DOHH2 (cell line): ENCODE measurements around the gene RASAL2.

Experiments
- H3F3A ChIP-seq: fragments of 200-600 bp; sonication (generic), shearing (Covaris generic); 2 replicates; pipeline ENCODE4 v1.6.0; 2016; ENCODE audit warnings: antibody characterized with exemption, mild to moderate bottlenecking; ENCODE audit not compliant: control insufficient read depth, insufficient read depth
- H3K27ac ChIP-seq: fragments of 200-600 bp; sonication (generic); 2 replicates; pipeline ENCODE4 v1.5.1; 2014; ENCODE audit warnings: low read depth, mild to moderate bottlenecking, low read length, moderate library complexity
- H3K27me3 ChIP-seq: fragments of 200-600 bp; sonication (generic); 2 replicates; pipeline ENCODE4 v1.6.1; 2014; ENCODE audit warnings: mild to moderate bottlenecking, low read length, mixed read lengths; ENCODE audit not compliant: control insufficient read depth
- H3K36me3 ChIP-seq: fragments of 200-600 bp; sonication (generic); 2 replicates; pipeline ENCODE4 v1.6.1; 2014; ENCODE audit warnings: mild to moderate bottlenecking, low read length, moderate library complexity, mixed read lengths; ENCODE audit not compliant: control insufficient read depth
- H3K4me1 ChIP-seq: fragments of 200-600 bp; sonication (generic); 2 replicates; pipeline ENCODE4 v1.6.1; 2014; ENCODE audit warnings: mild to moderate bottlenecking, low read length, mixed read lengths; ENCODE audit not compliant: control insufficient read depth
- H3K4me2 ChIP-seq: fragments of 200-600 bp; sonication (generic); 2 replicates; pipeline ENCODE4 v1.6.0; 2014; ENCODE audit warnings: mild to moderate bottlenecking, low read length, moderate library complexity
- H3K4me3 ChIP-seq: fragments of 200-600 bp; sonication (generic); 2 replicates; pipeline ENCODE4 v1.5.1; 2014; ENCODE audit warnings: mild to moderate bottlenecking, low read length, mixed read lengths
- H3K79me2 ChIP-seq: fragments of 200-600 bp; sonication (generic); 2 replicates; pipeline ENCODE4 v1.6.1; 2014; ENCODE audit warnings: mild to moderate bottlenecking, low read length, mixed read lengths; ENCODE audit not compliant: control insufficient read depth
- H3K9me2 ChIP-seq: fragments of 200-600 bp; sonication (generic); replicated peaks from 2 replicates; pipeline ENCODE4 v1.6.1; 2014; ENCODE audit warnings: mild to moderate bottlenecking, low read length, mixed read lengths; ENCODE audit not compliant: control insufficient read depth
- H3K9me3 ChIP-seq: fragments of 200-600 bp; sonication (generic); 2 replicates; pipeline ENCODE4 v1.6.1; 2014; ENCODE audit warnings: antibody characterized with exemption, low read length, mixed read lengths; ENCODE audit not compliant: control insufficient read depth, insufficient read depth
- H4K20me1 ChIP-seq: fragments of 200-600 bp; sonication (generic); 2 replicates; pipeline ENCODE4 v1.6.0; 2014; ENCODE audit warnings: low read depth, mild to moderate bottlenecking, antibody characterized with exemption, low read length, moderate library complexity; ENCODE audit not compliant: control insufficient read depth, insufficient read depth
- EZH2phosphoT487 ChIP-seq: fragments of 200-600 bp; sonication (generic); IDR thresholded peaks from 2 replicates; pipeline ENCODE4 v1.6.1; 2017; ENCODE audit warnings: borderline replicate concordance, mild to moderate bottlenecking, antibody characterized with exemption, low read length, moderate library complexity, mixed read lengths
- TF ChIP-seq, protein P1 (sequence below): fragments of 200-600 bp; sonication (generic); IDR thresholded peaks from one replicate; pipeline ENCODE4 v1.5.1; 2014; ENCODE audit warnings: antibody characterized with exemption, mild to moderate bottlenecking, low read depth, low read length; ENCODE audit not compliant: poor library complexity, severe bottlenecking

RASAL2 gene

DNA sequence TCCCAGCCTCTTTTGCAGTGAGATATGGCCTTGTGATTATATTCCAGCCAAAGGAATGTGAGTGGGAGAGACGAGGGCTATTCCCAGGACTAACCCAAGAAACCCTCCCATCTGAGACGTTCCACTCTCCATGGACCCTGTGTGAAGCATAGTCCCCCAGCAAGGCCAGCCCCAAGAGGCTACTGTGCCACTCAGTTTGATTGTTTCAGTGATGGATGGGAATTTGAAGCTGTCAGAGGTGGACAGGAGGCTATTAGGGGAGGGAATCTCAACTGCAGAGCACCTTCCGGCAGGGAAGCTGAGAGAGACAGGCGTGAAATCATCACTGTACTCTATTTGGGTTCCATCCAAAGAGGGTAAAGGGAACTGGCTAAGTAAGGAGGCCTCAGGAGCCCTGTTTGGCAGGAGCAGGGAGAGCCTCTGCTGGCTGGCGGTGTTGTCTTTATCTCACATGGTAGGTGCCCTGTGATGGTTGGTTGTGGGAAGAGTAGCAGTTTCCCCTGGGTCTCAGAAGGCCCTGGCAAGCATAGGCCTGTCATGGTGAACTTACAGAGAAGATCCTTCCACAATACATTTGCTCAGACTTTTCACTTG, 415.6 kb downstream of the RASAL2 start:
- TF ChIP-seq, protein P1, sequence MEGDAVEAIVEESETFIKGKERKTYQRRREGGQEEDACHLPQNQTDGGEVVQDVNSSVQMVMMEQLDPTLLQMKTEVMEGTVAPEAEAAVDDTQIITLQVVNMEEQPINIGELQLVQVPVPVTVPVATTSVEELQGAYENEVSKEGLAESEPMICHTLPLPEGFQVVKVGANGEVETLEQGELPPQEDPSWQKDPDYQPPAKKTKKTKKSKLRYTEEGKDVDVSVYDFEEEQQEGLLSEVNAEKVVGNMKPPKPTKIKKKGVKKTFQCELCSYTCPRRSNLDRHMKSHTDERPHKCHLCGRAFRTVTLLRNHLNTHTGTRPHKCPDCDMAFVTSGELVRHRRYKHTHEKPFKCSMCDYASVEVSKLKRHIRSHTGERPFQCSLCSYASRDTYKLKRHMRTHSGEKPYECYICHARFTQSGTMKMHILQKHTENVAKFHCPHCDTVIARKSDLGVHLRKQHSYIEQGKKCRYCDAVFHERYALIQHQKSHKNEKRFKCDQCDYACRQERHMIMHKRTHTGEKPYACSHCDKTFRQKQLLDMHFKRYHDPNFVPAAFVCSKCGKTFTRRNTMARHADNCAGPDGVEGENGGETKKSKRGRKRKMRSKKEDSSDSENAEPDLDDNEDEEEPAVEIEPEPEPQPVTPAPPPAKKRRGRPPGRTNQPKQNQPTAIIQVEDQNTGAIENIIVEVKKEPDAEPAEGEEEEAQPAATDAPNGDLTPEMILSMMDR = no peak
- TF ChIP-seq EZH2phosphoT487 = no peak
- H3F3A ChIP-seq = no peaks in the 10 kb centered on the region
- H3K4me1 ChIP-seq = no peaks in the 10 kb centered on the region
- no peaks in the 10 kb centered on the region for H4K20me1 ChIP-seq
- H3K27ac ChIP-seq = no peak overlapping the region
- H3K4me2 ChIP-seq = no peak overlapping the region
- H3K27me3 ChIP-seq = no peaks in the 10 kb centered on the region; the same call in 1 of the 2 replicates
- H3K9me2 ChIP-seq = no peaks in the 10 kb centered on the region
- H3K79me2 ChIP-seq = no peaks in the 10 kb centered on the region
- H3K36me3 ChIP-seq = no peaks in the 10 kb centered on the region
- no peaks in the 10 kb centered on the region for H3K9me3 ChIP-seq
- H3K4me3 ChIP-seq = no peak overlapping the region

DNA sequence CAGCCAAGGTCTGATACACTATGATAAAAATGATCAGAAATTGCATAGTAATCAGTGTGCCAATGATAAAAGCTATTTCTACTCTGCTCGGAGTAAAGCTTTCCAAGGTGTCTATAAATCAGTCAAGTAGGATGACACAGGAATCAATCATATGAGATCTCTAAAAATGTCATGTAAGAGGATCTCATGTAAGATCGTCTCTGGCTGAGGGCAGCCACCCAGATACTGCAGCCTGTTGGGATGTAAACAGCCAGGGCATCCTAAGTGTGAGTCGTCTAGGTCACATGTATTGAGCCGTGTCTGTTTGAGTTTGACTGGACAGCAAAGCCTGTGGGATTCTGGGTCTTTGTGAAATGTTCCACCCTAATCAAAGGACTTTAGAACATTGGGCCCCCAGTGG, 416.3 kb downstream of the RASAL2 start:
- no peaks in the 10 kb centered on the region for H3K79me2 ChIP-seq
- no peaks in the 10 kb centered on the region; the same call in 1 of the 2 replicates for H3K27me3 ChIP-seq
- no peak overlapping the region for H3K4me3 ChIP-seq
- no peaks in the 10 kb centered on the region for H3K9me3 ChIP-seq
- no peaks in the 10 kb centered on the region for H3K36me3 ChIP-seq
- H3K4me2 ChIP-seq = no peak overlapping the region
- no peaks in the 10 kb centered on the region for H3F3A ChIP-seq
- no peak overlapping the region for H3K27ac ChIP-seq
- no peaks in the 10 kb centered on the region for H3K9me2 ChIP-seq
- TF ChIP-seq EZH2phosphoT487 = no peak
- TF ChIP-seq, protein P1 = no peak
- no peaks in the 10 kb centered on the region for H3K4me1 ChIP-seq
- H4K20me1 ChIP-seq = no peaks in the 10 kb centered on the region

DNA sequence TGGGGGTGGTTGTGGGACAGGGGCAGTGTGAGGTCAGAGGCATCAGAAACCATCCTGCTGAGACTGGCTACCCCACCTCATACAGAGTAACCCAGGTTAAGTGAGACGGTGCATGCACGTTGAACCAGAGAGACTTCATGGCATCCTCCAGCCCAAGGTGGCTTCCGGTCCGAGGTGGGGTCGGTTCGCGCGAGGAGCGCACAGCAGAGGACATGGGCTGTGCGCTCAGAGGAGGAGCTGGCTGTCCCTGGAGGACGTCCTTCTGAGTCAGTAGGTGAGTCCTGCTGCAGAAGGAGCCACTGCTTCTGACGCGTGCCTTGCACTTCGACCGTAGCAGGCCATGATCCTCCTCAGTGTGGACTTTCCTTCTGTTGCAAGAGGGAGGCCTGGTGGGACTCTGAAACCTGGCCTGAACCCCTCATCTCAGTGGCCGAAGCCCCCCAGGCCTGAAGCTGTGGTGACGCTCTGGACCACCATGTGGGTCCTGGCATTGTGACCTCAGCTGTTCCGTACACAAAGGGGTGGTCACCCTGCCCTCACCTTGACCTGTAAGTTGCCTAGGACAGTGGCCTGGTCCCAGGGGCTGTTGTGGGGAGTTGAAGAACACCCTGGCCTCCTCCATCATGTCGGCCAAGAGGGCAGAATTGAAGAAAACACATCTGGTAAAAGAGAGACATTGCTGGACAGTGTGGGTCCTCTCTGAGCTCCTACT, 418.8 kb downstream of the RASAL2 start, which contains the start of gene TEX35:
TSS of gene TEX35 (plus strand) at position 544 of the 712 bp plus-strand sequence. CDS start at position 624, 80 bp downstream.
- no peaks in the 10 kb centered on the region for H3K79me2 ChIP-seq
- peaks cover 11% of the 10 kb centered on the region; the same call in 1 of the 2 replicates for H3K27me3 ChIP-seq
- H3K9me3 ChIP-seq = no peaks in the 10 kb centered on the region
- H3K9me2 ChIP-seq = no peaks in the 10 kb centered on the region
- no peak within 1 kb of the TSS for H3K4me2 ChIP-seq
- H3K4me1 ChIP-seq = no peaks in the 10 kb centered on the region
- no peak within 1 kb of the TSS for H3K27ac ChIP-seq
- no peaks in the 10 kb centered on the region for H4K20me1 ChIP-seq
- TF ChIP-seq, protein P1 = no peak
- no peak for TF ChIP-seq EZH2phosphoT487
- no peaks in the 10 kb centered on the region for H3K36me3 ChIP-seq
- no peaks in the 10 kb centered on the region for H3F3A ChIP-seq
- H3K4me3 ChIP-seq = no peak within 1 kb of the TSS
